IPS DF 4.7 (cell line): ENCODE results near the gene LRPPRC.
A peak's percentile ranks its signal among the peaks of the same experiment; 100 is the strongest.
"Not testable (repeated sequence)": the region's sequence is repeated elsewhere in the genome, so short reads cannot be mapped to it uniquely, and the experiment has no call there.

Experiments used
- DNase-seq: peaks from one replicate; pipeline ENCODE4 v3.0.0-alpha.2; 2013; ENCODE audit warnings: low spot score; ENCODE audit errors: extremely low read depth

Gene LRPPRC

DNA sequence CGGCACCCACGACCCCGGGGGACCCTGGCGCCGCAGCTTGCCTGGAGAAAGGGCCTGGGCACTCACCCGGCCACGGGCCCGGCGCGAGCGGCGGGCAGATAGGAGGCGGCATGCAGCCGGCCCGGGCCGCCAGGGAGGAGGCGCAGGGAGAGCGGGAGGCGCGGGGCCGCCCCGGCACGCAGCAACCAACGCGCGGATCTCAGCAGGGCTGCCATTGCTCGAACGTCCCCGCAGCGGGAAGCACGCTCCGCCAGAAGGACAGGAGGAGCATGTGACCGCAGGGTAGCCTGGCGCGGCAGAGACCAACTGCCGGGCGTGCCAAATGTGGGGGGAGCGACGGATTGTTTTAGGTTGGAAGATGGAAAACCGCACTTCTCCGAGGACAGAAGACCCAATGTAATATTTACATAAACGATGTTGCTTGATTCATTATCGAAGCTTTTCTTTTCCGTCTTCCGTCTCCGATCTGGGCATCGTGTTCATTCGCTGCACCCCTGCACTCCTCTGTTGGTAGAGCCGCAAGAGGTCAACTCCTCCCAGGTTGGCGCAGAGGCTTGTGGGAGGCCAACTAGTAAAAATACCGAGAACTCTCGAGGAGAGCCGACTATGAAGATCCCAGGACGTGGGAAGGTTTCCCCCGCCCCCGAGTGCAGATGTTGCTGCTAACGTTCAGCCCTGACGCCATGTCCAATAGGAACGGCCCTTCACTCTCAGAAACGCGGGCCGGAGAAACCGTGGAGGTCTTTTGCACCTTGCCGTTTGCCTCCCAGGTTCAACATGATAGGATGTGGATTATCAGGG, at the start of gene LRPPRC:
TSS of gene LRPPRC (minus strand) at position 257 of the 801 bp plus-strand sequence. CDS start at position 215, 42 bp downstream.
- DNase-seq, result peak; percentile 86

DNA sequence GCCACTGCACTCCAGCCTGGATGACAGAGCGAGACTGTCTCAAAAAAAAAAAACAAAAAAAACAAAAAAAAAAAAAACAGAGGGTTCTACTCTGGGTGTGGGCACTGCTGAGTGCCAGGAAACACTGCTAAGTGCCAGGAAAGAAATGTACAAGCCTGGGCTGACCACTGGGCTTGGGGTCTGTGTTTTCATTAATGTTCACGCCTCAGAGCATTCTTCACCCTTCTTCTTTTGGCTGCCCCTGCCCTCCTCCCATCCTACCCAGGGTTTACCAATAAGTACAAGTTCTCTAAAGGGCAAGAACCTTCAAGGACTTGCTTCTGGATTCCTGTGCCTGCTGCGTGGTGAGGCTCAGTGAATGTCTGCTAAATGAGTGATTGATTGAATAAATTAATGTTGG, 49.3 kb upstream of the LRPPRC start:
- DNase-seq, result no peak

DNA sequence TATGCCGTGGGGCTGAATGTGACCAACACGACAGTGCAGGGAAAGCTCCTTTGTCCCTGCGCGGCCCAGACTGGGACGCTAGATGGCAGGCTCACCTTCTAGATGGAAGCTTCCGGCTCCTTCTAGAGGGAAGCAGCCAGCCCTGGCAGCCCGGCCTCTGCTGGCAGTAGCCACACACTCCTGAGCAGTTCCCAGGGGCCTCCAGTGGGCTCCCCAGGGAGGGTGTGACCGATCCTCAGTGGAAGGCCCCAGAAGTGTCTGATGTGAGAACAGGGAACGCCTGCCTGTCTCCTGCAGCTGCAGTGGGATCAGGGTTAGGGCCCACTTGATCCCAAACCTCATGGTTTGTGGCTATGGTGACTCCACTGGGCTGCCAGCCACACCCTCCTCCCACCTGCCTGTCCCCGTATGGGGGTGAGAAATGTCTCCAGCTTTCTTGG, 48.5 kb upstream of the LRPPRC start:
- no peak for DNase-seq

DNA sequence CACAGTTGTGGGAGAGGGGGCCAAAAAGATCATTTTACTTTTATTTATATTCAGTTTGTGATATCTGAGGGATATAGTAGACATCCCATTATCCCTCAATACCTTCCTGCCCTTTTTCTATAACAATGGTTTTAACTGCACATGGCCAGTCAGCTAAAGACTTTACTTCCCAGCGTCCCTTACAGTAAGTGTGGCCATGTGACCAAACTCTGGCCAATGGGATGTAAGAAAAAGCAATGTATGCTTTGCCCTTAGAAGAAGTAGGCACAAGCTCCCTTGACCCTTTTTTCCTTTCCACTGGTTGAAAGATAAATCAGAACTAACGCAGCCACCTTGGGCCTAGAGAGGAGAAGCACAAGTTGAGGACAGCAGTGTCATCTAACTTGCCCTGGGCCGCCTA, 44.6 kb upstream of the LRPPRC start:
- no peak for DNase-seq

DNA sequence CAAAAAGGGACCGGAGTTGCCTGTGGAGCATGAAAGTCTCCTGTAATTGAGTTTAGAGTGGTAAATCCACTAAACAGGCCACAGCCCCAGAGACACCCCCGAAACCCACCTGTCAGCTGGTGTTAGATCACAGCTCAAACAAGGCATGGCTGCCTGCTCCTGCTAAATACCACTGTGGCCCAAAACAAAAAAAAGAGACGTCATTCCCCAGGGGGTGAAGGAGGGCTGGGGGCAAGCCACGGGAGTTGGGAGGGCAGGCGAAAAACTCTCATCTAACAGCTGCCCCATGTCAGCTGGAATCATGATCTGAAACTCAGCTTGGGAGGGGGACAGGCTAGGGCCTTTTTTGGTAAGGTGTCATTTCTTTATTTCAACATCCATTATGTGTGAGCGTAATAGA, 42.5 kb upstream of the LRPPRC start:
- no peak for DNase-seq

DNA sequence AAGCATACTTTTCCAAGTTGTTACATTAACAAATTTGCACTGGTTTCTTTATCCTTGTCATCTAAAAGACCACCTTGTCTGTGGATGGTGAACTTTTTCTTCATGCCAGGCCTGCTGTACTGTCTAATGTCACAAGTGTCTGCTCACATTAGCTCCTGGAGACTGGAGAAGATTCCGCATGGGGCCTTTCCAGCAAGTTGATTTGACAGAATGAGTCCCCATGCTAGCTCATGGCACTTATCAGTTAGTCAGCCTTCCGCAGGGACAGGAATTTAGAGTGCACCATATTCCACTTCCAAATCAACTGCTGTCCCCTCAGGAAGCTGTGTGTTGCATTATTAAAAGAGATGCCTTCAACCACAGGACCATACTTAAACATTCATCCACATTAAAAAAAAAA, 41.4 kb upstream of the LRPPRC start:
- DNase-seq, result no peak

DNA sequence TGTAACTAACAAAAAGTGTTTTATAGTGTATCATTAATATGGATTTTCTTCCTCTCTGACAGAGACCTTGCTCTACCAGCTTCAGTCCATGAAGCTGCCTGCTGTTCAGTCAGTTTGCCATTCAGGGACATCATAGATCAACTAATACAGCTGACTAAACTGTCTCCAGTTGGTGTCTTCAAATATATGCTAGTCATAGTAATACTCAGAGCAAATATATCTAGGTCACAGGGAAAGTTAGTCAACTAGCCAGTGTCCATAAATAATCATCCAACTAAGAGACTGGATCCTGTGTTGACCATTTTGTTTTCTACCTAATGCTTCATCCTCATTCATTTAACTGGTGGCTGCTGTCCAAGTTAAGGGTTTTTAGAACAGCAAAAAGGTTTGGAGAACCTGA, 38.2 kb upstream of the LRPPRC start:
- DNase-seq, result no peak

DNA sequence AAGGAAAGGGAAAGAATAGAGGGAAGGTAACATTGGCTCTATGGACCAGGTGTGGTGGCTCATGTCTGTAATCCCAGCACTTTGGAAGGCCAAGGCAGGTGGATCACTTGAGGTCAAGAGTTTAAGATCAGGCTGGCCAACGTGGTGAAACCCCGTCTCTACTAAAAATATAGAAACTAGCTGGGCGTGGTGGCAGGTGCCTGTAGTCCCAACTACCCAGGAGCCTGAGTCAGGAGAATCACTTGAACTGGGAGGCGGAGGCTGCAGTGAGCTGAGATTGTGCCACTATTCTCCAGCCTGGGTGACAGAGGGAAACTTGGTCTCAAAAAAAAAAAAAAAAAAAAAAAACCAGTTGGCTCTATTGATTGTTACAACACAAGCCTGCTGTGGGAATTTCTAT, 31.3 kb upstream of the LRPPRC start:
- DNase-seq, result not testable (repeated sequence)

DNA sequence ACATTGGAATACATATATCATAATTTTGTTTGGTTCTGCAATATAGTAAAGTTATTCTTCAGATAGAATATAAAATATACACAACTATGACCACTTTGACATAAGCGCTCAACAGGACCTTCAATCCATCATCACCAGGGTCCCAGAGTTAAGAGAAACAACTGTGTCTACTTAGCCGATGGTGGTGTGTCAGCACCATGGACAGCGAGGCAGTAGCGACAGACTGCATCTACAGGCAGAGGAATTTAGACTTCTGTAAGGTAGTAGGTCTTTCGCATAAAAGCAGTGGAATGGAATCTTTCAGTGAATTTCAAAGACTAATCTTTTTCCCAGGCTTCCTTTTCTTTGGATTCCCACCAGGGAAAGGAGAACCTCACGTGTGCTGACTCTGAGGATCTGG, 20.5 kb upstream of the LRPPRC start:
- DNase-seq, result peak; percentile 41

DNA sequence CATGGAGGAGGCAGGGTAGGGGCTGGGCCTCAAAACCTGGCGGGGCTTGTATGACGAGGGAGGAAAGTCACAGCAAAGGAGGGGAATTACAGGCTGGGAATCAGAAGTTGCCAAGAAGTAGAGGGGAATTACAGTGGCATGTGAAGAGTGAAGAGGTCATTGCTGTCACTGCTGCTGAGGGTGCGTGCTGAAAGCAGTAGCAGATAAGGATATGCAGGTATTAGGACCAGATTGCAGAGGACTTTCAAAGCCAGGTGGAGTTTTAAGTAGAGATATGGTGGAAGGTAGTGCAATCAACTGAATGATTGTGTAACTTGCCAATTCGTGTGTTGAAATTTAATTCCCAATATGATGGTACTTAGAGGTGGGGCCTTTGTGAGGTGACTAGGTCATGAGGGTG, 19.4 kb upstream of the LRPPRC start:
- DNase-seq, result no peak

DNA sequence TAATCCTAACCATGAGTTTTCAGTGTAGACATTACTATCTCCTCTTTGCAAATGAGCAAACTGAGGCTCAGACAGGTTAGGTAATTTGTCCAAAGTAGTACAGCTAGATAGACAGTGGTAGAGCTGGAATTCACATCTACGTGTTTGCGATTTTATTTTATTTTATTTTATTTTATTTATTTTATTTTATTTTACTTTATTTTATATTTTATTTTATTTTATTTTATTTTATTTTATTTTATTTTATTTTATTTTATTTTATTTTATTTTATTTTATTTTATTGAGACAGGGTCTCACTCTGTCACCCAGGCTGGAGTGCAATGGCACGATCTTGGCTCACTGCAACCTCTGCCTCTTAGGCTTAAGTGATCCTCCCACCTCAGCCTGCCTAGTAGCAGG, 17.4 kb upstream of the LRPPRC start:
- DNase-seq, result not testable (repeated sequence)

DNA sequence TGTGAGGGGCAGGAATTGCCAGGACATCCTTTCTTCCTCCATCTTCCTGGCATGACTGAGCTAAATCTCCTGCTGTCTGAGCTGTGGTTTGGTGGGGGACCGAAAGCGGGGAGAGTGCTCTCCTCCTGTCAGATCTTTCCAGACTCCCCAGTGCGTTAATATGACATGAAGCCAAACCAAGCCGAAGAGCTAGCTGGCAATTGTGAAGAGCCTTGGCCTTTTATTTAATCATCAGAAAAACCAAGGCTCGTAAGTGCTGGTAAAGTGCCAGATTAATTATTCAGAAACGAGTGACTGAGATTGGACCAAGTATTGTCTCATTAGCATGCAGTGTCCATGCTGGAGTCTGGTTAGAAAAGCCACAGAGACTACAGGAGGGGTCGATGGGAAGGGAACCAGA, 14.5 kb upstream of the LRPPRC start:
- DNase-seq, result no peak

DNA sequence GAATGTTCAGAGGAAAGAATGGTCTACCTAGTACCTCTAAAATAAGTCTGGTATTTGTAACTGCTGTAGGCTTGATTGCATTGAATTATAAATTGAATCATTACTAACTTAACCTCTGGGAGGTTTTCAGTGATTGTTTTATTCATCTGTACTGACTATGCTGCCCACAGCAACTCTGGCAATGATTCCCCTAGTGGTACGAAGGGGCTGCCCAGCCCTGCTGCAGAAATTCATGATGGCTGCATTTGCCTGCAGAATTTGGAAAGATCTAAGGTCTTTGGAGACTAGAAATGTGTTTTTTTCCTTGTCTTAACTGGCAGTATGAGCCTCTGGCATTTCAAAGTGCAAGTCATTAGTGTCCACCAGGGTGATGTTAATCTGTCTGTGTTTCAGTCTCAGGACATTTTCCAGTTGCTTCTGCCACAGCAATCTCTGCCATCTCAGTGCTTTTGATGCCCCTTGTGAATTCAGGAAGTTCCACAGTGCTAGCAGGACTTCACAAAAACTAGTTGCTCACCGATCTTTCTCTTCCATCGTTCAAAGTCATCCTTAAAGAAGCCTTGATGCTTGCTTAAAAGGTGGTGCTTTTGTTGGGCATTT, 13.4 kb upstream of the LRPPRC start:
- DNase-seq, result no peak

DNA sequence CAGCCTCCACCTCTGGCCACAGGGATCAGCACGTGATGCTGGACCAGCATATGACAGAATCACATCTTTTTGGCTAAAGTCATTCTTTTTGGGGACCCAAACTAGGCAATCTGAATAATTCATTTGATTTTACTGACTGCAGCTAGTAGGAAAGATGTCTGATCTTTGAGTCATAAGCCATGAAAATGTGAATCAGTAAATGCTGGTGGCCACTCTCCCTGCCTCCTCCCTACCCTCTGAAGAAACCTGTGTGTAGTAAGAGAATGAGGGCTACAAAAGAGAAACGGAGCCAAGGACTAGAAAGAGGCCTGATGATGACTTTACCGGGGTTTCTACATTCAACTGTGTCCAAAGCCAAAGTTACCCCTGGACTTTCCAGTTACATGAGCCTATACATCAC, 10.1 kb upstream of the LRPPRC start:
- DNase-seq, result no peak

DNA sequence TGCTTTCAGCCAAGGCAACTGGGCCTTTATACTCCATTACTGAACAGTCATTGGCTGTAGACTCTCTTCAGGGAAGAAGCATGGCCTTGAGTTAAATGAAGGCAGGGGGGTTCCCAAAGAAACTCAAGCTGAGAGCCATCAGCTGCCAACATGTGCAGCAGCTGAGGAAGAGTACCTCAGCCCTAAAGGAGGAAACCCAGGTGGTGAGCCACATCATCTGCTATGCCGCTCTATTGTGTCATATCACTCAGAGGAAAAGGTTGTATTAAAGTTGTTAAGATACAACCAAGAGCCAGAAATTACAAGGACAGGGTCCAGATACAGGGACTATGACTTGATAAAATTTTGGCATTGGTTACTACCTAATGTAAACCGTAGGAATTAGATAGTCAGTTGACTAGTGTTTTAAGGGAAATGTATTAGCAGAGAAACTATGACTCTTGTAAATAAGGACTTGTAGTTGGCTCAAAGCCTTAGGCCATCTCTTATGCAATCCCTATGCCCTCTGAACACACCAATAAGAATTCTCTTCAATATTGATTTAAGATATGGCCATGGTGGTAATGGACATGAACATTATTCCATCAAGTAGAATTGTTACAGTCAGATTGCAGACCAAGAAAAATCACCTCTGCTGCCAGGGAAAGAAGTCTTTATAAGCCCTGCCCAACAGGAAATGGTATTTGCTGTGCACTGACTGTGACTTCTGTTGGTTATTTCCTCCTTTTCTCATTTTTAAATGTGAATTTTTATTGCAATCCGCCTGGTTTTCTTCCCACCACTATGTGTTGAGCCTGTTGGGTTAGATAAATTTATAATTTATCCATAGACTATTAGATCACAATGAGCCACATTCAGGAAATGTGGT, 9.2 kb upstream of the LRPPRC start:
- no peak for DNase-seq

DNA sequence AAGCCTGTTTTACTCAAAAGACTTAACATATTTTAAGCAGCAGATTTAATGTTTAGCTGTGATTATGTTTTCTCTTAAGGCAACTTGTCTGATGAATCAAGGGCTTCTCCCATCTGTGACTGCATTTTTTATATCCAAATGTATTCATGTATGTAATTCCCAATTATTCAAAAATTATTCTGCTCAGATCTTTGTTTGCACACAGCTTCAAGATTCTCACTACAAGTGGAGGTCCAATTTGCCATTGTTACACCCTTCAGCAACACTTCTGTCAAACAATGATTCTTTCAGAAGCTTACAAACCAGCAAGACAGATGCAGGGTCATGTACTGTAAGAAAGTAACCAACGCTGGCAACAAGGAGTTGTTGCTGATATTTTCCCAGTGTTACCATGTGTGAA, 5.9 kb upstream of the LRPPRC start:
- DNase-seq, result no peak

DNA sequence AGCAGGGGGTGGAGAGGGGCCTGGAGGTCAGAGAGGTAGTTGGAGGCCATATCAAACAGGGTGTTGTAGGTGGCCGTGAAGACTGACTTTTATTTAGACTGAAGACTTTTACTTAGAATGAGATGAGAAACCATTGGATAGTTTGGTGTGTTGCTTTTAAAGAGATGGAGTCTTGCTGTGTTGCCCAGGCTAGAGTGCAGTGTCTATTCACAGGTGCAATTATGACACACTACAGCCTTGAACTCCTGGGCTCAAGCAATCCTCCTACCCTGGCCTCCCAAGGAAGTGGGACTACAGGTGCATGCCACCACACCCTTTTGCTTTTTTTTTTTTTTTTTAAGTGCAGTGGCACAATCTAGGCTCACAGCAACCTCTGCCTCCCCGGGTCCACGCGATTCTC, 2.5 kb upstream of the LRPPRC start:
- DNase-seq, result no peak

DNA sequence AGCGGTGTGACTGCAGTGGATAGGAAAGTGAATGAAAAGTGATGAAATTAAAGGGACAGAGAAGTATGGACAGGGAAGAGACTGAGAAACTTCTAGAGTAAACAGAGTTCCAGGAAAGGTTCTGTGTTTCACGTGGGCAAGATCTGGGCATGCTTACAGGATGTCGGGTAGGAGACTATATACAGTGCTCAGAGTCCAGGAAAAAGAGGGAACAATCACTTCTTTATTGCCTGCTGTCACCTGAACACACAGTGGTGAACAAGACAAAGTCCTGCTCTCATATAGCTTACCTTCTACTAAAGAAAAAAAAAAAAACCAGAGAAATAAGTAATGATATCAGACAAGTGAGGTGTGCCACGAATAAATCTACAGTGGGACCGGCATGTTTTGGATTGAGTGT, 2.4 kb downstream of the LRPPRC start:
- no peak for DNase-seq

DNA sequence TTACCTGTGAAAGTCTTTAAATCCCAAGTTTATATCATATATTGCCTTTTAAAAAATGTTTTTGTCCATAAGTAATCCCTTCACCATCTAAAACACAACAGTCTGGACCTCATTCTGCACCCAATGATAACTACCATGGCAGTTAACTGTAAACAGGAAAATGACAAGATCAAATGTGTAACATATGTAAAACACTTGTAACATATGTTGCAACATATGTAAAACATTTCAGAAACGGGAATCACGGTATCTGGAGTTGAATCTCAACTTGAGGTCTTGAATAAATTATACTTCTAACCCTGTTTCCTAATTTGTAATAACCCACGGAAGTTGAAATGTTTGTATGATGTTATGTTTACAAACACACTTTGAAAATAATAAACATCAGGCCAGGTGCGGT, 6.2 kb downstream of the LRPPRC start:
- DNase-seq, result no peak

DNA sequence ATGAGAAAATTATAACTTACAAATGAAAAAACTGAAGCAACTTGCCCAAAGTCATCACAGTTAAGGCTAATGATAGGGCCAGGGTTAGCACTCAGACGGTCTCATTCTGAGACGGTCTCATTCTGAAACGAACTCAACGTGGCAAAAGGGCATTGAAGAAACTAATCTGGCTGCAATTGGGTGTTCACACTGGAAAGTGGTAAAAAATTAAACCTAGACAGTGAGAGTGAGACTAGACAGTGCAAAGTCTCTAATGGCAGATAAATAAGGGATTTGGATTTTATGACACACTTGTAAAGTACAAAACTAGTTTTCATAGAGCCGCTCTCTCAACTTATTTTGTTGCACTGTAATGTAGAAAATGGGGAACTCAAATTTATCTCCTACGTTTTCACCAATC, 9.2 kb downstream of the LRPPRC start:
- no peak for DNase-seq

DNA sequence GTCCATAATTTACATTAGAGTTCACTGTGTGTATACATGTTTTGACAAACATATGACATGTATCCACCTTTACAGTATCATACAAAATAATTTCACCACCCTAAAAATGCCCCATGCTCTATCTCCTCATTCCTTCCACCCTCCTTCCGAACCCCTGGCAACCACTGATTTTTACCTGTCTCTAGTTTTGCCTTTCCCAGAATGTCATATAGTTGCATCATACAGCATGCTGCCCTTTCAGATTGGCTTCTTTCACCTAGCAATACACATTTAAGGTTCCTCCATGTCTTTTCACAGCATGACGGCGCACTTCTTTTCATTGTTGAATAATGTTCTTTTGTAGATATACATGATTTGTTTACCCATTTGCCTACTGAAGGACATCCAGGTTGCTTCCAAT, 10.4 kb downstream of the LRPPRC start:
- DNase-seq, result no peak

DNA sequence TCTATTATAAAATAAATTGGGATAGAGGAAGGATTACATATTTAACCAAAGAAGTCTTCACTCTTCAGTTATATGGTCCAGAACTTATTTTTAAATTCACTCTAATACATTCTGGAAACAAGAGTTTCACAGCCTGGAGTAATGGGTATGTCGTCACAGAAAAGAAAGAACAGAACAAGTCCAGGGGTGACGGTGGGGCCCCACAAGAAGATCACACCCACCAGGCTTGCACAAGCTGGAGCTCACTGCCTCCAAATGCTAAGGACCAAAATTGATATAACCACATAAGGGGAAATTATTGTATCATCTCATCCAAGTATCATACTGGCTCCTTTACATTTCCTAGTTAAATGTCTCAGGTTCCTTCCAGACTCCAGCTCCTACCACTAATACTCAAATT, 11.3 kb downstream of the LRPPRC start:
- DNase-seq, result no peak
